Activated T-helper 1 cell treated with Interleukin-2 at 50 U/mL for 16 hours (primary cell): ENCODE results near the gene AMPD2.

Experiments used
- DNase-seq: peaks from one replicate; pipeline ENCODE4 v3.0.0-alpha.2; 2020; ENCODE audit warnings: low read depth

The AMPD2 gene

DNA sequence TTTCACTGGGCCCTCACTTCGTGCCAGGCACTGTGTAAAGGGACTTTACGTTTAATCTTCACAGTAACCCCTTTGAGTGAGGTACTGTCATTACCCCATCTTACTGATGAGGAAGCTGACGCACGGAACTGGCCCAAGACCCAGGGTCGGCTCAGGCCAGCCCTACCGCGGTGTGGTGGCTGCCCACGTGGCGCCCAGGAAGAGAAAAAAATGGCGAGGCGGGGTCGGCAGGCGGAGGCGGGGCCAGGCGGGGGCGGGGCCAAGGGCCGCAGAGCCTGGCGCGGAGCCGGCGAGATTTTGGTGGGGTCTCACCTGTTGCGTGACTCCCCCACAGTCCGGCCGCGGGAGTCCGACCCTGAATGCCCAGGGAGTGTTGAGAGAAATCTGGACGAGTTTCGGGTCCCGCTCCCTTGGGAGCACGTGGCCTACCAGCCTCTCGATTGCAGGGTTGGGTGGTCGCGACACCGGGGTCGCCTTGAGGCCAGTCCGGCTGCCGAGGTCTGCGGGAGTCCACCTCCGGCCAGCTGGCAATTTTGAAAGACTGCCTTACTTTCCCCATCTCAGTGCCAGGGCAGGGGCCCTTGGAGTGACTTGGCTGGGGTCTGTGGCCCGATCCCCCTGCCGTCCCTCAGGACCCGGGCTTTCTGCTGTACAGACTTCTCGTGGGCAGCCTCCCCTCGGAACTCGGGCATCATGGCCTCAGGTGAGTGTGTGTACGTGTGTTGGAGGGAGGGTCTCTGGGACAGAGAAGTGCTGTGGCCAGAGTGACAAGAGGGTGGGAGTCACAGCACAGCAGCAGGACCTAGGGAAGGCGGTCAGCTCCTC is at the start of gene AMPD2, which contains the start of gene GNAT2:
TSS of gene AMPD2 (plus strand) at position 262 of the 825 bp plus-strand sequence. CDS start 1,339 bp downstream, outside the sequence.
TSS of gene GNAT2 (minus strand) at position 41 of the 825 bp plus-strand sequence. CDS start 6,746 bp downstream, outside the sequence.
- DNase-seq, result peak; percentile 58

DNA sequence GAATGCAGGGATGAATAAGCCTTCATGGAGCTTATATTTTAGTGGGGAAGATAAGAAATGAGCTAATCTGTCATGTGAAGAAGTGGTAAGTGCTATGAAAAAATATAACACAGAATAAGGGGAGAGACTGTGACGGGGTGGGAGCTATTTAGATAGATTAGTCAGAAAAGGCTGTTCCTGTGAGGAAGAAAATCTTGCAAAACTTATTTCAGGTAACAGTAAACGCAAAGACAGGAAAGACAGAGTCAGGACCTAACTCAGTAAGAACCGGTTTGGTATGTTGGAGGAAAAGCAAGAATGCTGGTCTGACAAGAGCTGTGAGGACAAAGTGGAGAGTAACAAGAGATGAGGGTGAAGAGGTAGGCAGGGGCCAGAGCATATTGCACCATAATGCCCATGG is 49.2 kb upstream of the AMPD2 start:
- DNase-seq, result no peak

DNA sequence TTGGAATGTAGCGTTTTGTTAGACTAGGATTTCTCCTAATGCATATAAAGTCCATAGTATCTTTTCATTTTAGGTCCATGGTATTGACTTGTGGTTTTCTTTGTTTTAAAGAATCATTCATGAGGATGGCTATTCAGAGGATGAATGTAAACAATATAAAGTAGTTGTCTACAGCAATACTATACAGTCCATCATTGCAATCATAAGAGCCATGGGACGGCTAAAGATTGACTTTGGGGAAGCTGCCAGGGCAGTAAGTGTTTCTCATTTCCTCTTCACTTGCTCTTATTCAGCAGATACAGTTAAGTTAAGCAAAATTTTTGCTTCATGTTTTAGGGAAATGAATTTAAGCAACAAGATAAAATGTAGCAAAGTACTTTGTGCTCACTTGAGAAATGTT is 45.9 kb upstream of the AMPD2 start:
- DNase-seq, result no peak

DNA sequence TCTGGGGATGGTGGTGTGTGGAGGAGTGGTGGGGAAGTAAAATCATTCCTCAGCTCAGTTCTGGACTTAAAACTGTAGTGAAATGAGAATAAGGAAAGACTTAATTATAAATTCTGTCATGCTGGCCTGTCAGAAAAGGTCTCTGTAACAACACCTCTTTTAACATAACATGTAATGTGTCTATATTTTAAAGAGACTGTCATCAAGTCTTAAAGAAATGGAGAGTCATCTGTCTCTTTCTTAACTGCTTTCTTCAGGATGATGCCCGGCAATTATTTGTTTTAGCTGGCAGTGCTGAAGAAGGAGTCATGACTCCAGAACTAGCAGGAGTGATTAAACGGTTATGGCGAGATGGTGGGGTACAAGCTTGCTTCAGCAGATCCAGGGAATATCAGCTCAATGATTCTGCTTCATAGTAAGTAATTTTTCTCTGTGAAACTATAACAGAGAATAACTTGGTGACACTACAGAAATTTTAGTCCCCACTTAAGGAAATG is 40.6 kb upstream of the AMPD2 start:
- DNase-seq, result no peak

DNA sequence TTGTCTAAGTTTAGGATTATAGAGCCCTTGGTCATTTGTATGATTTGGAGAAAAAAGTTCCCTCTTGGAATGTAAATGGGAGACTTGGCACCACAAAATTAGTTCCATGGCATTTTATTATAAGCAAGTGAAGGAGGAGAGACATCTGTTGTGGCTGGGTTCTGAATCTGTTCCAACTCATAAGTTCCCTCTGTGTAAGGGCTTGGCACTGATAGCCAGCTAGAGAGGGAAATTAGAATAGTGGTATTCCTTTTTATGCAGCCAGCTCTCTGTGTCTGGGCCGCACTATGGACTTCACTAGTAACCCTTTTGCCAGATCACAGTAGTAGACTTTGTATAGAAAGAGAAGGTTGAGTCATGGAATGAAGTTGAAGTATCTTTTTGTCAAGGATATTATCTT is 40.1 kb upstream of the AMPD2 start:
- no peak for DNase-seq

DNA sequence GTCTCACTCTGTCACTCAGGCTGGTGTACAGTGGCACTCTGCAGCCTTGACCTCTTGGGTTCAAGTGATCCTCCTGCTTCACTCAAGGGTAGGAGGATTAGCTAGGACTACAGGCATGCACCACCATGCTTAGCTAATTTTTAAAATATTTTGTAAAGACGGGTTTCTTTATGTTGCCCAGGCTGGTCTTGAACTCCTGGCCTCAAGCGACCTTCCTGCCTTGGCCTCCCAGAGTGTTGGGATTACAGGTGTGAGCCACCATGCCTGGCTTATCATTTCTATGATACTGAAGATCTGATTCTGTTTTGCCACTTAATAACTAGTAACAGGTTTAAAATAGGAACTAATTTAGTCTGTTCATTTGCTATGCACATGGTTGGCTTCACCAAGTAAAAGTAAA is 37.6 kb upstream of the AMPD2 start:
- DNase-seq, result no peak

DNA sequence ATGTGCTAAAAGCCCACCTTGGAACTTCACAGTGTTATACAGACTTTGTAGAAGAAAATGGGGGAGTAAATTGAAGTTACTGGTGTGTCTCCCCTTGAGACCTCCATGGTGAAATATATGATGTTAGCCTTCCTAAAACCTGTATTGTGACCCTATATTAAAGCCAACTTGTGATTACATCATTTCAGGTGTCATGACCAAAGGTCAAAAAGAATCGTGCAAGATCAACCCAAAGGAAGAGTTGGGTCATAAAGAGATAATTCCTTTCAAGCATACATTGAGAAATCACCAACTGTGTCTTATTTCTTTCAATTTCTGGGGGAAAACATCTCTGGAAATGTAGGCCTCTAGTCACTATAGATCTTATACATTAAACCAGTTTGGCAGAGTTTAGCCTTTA is 34.9 kb upstream of the AMPD2 start:
- no peak for DNase-seq

DNA sequence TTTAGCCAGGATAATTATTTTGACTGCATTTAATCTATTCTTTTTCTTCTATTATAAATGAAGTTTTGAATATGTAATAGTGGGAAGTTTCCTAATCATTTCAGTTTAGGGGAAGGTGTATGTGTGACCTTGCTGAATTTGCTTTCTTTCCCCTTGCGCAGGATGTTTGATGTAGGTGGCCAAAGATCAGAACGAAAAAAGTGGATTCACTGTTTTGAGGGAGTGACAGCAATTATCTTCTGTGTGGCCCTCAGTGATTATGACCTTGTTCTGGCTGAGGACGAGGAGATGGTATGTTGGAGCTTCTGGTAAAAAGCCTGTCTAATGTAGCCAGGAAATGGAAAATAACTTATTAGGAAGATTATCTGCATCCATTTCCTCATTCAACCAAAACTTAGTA is 33.6 kb upstream of the AMPD2 start:
- DNase-seq, result no peak

DNA sequence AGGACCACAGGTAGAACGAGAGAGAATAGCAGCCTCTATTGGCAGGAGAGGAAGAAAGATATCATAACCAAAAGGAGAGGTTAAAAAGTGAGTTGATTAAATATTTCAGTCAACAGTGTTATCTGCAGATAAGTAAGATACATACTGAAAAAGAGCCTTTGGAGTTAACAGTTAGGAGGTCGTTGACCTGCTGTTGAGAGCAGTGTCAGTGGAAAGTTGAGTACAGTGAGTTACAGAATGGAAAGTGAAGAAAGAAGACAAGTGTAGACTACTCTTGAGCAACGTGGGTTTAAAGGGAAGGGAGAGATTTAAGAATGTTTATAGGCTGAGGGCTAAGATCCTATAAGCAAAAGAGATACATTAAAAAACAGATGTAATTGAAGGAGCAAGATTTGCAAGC is 30.5 kb upstream of the AMPD2 start:
- DNase-seq, result no peak

DNA sequence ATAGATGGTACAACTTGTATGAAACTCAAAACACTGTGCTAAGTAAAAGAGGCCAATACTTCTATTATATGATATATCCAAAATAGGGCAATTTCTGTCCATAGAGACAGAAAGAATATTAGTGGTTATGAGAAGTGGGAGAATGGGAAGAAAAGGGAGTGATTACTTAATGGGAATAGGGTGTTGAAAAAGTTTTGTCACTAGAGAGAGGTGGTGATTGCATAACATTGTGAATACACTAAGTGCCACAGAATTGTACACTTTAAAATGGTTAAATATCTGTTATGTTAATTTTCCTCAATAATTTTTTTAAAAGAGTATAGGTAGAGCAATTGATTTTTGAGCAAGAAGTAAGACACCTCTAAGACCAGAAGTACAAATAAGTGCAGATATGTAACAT is 30.0 kb upstream of the AMPD2 start:
- DNase-seq, result no peak

DNA sequence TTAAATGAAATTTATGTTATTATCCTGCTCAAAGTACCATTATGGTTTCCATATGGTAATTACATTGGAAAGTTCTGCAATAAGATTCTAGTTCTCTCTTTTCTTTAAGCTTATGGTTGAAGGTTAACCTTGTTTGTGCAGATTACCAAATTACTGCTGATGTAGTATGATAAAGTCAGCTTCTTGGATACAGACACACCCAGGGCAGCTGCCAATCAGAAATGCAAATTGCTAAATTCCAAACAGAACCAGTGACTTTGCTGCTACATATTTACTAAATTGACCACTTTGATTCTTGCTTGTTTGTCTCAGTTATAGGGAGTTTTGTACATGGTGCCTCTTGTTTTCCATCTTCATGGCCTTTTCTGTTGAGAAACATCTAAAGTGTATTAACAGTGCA is 26.7 kb upstream of the AMPD2 start:
- no peak for DNase-seq

DNA sequence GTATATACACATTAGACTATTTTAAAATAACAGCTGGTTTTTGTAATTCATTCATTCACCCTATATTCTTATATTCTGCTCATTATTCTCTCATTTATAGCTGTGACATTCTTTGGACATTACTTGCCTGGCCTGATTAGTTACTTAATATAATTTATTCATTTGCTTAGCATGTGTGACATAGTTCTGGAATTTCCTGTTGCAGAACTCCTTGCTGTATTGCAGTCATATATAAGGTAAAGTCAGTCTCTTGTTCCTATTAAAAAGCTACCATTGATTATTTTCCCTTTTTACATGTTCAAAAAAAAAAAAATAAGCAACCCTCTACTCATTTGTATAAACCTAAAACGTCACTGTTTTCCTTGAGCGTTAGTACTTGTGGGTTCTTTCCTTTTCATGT is 24.1 kb upstream of the AMPD2 start:
- no peak for DNase-seq

DNA sequence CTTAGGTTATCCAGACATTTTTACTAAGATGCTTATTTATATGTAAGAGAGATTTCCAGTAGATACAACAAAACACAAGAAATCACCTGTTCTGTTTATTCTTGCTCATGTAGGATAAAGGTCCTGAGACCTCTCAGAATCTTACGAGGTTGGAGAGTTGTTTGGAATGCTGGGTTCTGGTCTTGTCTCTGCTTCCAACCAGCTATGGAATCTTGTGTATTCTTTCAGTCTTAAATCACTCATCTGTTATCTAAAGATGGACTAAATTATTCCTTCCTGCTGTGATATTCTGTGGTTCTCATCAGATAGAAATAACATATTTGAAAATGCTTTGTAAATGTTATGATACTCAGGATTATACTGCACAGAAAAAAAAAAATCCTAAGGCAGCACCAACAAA is 21.5 kb upstream of the AMPD2 start:
- DNase-seq, result no peak

DNA sequence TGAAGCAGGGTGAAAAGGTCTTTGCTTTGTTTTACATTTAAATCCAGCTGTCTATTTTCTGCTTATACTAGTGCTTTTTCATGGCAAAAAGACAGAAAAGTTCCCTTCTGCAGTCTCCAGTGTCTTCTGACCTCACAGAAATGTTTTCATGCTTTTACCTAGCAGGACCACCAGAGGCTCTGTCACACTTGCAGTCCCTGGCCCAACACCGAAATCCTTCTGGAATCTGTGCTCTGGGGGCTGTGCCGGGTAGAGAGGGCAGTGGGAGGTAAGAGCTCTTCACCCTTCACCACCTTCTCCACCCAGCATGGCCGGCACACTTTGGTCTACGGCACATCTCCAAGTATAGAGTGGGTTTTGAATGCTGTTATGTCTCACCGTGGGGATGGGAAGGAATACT is 21.0 kb upstream of the AMPD2 start:
- DNase-seq, result no peak

DNA sequence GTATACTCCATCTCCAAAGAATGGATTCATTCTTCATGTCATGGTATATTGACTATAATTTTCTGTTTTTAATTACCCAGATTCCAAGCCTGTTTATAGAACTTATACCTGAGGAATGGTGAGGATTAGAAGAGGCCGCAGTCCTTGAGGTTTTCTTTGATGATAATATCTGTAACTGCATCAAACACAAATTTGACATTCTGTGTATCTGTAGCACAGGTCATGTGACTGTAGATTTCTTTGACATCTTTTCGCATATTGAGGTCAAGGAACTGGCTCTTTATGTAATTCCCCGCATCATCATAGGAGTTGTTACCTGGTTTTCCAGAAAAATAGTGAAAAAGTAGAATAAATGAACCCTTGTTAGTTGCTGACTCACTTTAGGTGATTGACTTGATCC is 16.4 kb upstream of the AMPD2 start:
- DNase-seq, result no peak

DNA sequence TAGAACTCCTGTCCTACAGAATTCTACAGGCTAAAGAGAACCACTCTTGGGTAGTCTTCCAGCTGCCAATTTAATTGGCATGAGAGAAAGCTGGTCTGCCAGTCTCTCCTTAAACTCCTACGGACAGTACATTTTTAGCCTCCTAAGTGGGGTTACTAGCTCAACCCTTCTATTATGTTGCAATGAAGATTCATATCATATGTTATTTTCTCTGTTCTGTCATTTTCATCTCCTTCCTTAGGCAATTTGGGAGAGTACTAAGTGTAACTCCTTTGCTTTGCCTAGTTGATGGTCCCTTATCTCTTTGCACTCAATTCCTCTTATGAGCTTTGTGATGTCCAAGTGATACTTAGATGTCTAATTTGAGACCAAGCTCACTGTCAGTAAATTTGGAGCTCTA is 14.3 kb upstream of the AMPD2 start:
- DNase-seq, result no peak

DNA sequence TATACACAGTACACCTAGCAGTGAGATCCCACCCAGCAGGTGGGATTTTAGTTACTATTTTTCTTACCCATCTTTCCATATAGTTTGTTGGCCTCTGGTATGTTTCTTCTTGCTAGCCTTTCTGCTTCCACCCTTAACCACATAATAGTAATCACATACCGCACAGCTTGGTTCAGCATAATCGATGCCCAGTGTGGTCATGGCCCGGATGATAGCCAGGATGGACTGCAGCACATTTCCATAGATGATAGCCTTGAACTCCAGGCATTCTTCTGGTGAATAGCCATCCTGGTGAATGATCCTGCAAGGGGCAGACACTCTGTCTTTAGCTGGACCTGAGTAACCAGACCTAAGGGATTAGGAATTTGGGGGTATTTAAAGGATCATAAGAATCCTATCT is 9.8 kb upstream of the AMPD2 start:
- no peak for DNase-seq

DNA sequence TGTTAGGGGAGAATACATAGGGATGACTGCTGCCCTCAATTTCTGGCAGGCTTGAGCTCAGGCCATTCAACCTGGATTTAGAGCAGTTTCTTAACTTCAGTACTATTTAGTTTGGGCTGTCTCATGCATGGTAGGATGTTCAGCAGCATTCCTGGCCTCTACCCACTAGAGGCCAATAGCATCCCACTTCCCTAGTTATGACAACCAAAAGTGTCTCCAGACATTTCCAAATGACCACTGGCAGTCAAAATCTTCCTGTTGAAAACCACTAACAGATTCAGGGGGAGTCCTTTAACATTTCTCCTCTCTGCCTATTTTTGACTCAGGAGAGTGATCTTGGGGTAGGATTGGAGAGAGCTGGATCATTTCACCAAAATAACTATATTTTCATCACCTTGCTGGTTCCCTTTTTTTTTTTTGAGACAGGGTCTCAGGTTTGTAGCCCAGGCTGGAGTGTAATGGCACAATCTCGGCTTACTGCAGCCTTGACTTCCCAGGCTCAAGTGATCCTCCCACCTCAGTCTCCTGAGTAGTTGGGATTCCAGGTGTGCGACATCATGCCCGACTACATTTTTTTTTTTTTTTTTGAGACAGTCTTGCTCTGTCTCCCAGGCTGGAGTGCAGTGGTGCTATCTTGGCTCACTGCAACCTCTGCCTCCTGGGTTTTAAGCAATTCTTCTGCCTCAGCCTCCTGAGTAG is 8.9 kb upstream of the AMPD2 start:
- no peak for DNase-seq

DNA sequence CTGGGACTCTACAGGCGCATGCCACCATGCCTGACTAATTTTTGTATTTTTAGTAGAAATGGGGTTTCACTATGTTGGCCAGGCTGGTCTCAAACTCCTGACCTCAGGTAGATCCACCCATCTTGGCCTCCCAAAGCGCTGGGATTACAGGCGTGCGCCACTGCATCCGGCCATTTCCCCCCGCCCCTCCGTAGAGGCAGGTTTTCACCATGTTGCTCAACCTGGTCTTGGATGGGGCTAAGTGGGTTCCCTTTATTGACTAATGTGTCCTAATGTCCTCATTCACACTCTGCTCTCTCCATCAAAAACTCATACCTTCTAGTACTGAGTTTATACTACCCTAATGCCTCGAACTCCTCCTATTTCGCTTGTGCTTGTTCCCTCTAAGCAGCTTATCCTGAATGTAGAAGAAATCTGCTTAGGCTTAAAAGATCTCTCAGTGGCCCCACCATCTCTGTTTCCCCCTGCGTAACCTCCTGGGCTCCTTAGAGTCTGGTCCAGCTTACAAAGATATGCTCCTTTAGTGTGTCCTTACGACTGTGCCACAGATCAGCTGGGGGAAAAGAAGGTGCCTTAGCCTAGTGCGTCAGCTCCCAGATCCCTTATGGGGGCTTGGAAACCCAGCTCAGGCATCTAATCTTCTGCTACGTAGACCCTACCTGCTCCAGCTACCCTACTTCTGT is 8.2 kb upstream of the AMPD2 start:
- DNase-seq, result no peak

DNA sequence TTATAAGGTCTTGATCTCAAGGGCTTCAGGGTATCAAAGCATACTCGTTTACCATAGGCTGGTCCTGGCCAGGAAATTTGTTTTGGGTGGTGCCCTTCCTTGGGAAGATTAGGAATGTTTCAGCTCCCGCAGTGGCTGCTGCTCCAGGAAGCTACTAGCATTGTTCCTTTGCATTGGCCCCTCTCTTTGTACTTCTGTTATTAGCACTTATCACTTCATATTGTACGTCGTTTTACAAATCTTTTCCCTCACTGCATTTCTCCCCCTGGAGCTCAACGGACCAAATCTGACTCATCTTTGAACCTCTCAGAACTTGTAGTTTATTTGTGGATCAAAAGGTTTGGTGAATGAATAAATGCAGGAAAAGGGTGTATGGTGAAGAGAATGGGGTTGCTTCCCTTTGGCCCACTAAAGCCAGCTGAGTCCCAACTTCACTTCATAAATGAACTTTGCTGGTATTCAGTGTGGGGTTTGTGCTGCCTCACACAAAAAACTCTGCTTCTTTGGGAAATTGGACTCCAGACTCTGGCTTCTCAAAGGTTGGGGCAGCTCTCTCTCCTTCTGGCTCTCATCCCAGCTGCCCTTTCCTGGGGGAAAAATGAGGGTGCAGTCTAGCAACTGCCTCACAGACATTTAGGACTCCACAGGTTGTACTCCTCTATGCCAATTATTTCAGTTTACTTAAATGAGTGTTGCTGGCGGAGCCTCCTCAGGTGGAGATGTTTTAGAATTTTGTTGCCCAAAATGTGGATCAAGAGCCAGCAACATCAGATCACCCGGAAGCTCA is 6.1 kb upstream of the AMPD2 start:
- no peak for DNase-seq

DNA sequence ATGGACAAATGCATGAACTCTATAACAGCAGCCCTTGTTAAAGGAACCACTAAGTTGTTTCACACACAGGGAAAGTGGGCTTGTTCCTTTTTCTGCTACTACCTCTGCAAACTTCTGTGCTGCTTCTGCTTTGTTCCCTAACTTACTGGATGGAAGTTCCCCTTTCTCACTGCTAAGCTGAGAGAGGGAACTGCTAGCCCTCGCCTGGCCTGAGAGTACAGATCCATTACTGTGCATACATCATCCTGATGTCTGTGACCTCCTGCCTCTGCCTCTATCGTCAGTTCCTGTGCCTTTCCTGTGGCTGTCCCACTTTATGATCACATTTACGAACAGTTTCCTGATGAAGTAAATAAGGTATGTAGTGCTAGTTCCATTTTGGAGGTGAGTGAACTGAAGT is 3.8 kb upstream of the AMPD2 start:
- no peak for DNase-seq

DNA sequence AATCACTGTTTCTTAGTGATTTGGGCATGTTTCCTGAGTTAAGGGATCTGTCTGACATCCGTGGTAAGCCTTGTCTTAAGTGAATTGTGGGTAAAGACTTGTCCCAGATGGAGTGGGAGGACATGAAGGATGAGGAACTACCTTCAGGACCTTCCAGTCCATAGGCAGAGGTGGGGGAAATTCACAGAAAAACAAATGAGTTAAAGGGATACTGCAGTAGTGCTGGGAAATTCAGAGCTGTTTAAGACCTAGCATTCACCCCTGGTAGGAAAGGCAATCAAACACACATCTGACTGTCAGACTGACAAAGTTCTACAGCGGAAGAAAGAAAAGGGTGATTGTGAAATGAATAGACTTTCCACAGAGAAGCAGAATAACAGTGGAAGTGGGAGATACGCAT is 3.2 kb upstream of the AMPD2 start:
- no peak for DNase-seq
